DOHH2 (cell line): ENCODE measurements around the gene RMND5A.

Experiments used
- H3F3A ChIP-seq: fragments of 200-600 bp; sonication (generic), shearing (Covaris generic); 2 replicates; pipeline ENCODE4 v1.6.0; 2016; ENCODE audit warnings: antibody characterized with exemption, mild to moderate bottlenecking; ENCODE audit not compliant: control insufficient read depth, insufficient read depth
- H3K27ac ChIP-seq: fragments of 200-600 bp; sonication (generic); 2 replicates; pipeline ENCODE4 v1.5.1; 2014; ENCODE audit warnings: low read depth, mild to moderate bottlenecking, low read length, moderate library complexity
- H3K27me3 ChIP-seq: fragments of 200-600 bp; sonication (generic); 2 replicates; pipeline ENCODE4 v1.6.1; 2014; ENCODE audit warnings: mild to moderate bottlenecking, low read length, mixed read lengths; ENCODE audit not compliant: control insufficient read depth
- H3K36me3 ChIP-seq: fragments of 200-600 bp; sonication (generic); 2 replicates; pipeline ENCODE4 v1.6.1; 2014; ENCODE audit warnings: mild to moderate bottlenecking, low read length, moderate library complexity, mixed read lengths; ENCODE audit not compliant: control insufficient read depth
- H3K4me1 ChIP-seq: fragments of 200-600 bp; sonication (generic); 2 replicates; pipeline ENCODE4 v1.6.1; 2014; ENCODE audit warnings: mild to moderate bottlenecking, low read length, mixed read lengths; ENCODE audit not compliant: control insufficient read depth
- H3K4me2 ChIP-seq: fragments of 200-600 bp; sonication (generic); 2 replicates; pipeline ENCODE4 v1.6.0; 2014; ENCODE audit warnings: mild to moderate bottlenecking, low read length, moderate library complexity
- H3K4me3 ChIP-seq: fragments of 200-600 bp; sonication (generic); 2 replicates; pipeline ENCODE4 v1.5.1; 2014; ENCODE audit warnings: mild to moderate bottlenecking, low read length, mixed read lengths
- H3K79me2 ChIP-seq: fragments of 200-600 bp; sonication (generic); 2 replicates; pipeline ENCODE4 v1.6.1; 2014; ENCODE audit warnings: mild to moderate bottlenecking, low read length, mixed read lengths; ENCODE audit not compliant: control insufficient read depth
- H3K9me2 ChIP-seq: fragments of 200-600 bp; sonication (generic); replicated peaks from 2 replicates; pipeline ENCODE4 v1.6.1; 2014; ENCODE audit warnings: mild to moderate bottlenecking, low read length, mixed read lengths; ENCODE audit not compliant: control insufficient read depth
- H3K9me3 ChIP-seq: fragments of 200-600 bp; sonication (generic); 2 replicates; pipeline ENCODE4 v1.6.1; 2014; ENCODE audit warnings: antibody characterized with exemption, low read length, mixed read lengths; ENCODE audit not compliant: control insufficient read depth, insufficient read depth
- H4K20me1 ChIP-seq: fragments of 200-600 bp; sonication (generic); 2 replicates; pipeline ENCODE4 v1.6.0; 2014; ENCODE audit warnings: low read depth, mild to moderate bottlenecking, antibody characterized with exemption, low read length, moderate library complexity; ENCODE audit not compliant: control insufficient read depth, insufficient read depth
- CTCF ChIP-seq: fragments of 200-600 bp; sonication (generic); IDR thresholded peaks from one replicate; pipeline ENCODE4 v1.5.1; 2014; ENCODE audit warnings: antibody characterized with exemption, mild to moderate bottlenecking, low read depth, low read length; ENCODE audit not compliant: poor library complexity, severe bottlenecking
- EZH2phosphoT487 ChIP-seq: fragments of 200-600 bp; sonication (generic); IDR thresholded peaks from 2 replicates; pipeline ENCODE4 v1.6.1; 2017; ENCODE audit warnings: borderline replicate concordance, mild to moderate bottlenecking, antibody characterized with exemption, low read length, moderate library complexity, mixed read lengths

Gene RMND5A

GRCh38 chr2:86790134-86790675 lies 70.1 kb downstream of the RMND5A start:
- H3K9me2 ChIP-seq: no peaks in the 10 kb centered on the region
- no peaks in the 10 kb centered on the region for H3K79me2 ChIP-seq
- H3K4me2 ChIP-seq: no peak overlapping the region
- H3K9me3 ChIP-seq: peaks cover 5% of the 10 kb centered on the region; the same call in 1 of the 2 replicates
- H3F3A ChIP-seq: no peaks in the 10 kb centered on the region
- no peak for TF ChIP-seq EZH2phosphoT487
- H3K27me3 ChIP-seq: peaks cover 5% of the 10 kb centered on the region; the same call in 1 of the 2 replicates
- H4K20me1 ChIP-seq: no peaks in the 10 kb centered on the region
- no peak overlapping the region for H3K4me3 ChIP-seq
- H3K36me3 ChIP-seq: no peaks in the 10 kb centered on the region
- H3K27ac ChIP-seq: no peak overlapping the region
- no peaks in the 10 kb centered on the region for H3K4me1 ChIP-seq

- H3K79me2 ChIP-seq: no peaks in the 10 kb centered on the region
- H3F3A ChIP-seq: no peaks in the 10 kb centered on the region
- H3K36me3 ChIP-seq: no peaks in the 10 kb centered on the region
- no peak within 1 kb of the TSS for H3K4me2 ChIP-seq
- no peaks in the 10 kb centered on the region for H4K20me1 ChIP-seq
- TF ChIP-seq EZH2phosphoT487: no peak
- no peak for TF ChIP-seq CTCF
- H3K27me3 ChIP-seq: peaks cover 5% of the 10 kb centered on the region; the same call in 1 of the 2 replicates
- H3K4me3 ChIP-seq: no peak within 1 kb of the TSS
- no peak within 1 kb of the TSS for H3K27ac ChIP-seq
- no peaks in the 10 kb centered on the region for H3K9me2 ChIP-seq
- H3K4me1 ChIP-seq: no peaks in the 10 kb centered on the region
- peaks cover 7% of the 10 kb centered on the region for H3K9me3 ChIP-seq
Measured at GRCh38 chr2:86790676-86791572, 70.8 kb downstream of the RMND5A start, which contains the start of gene CD8A. CD8A (minus strand) TSS chr2:86790913; CDS start chr2:86790825, 88 bp downstream.

- TF ChIP-seq CTCF: no peak
- no peak for TF ChIP-seq EZH2phosphoT487
- Histone ChIP-seq H3K4me1 (no peaks in the 10 kb centered on the region), H3K36me3 (no peaks in the 10 kb centered on the region), H3K4me2 (no peak overlapping the region), H4K20me1 (no peaks in the 10 kb centered on the region), H3K27me3 (peaks cover 5% of the 10 kb centered on the region; the same call in 1 of the 2 replicates), H3K79me2 (no peaks in the 10 kb centered on the region), H3F3A (no peaks in the 10 kb centered on the region), H3K27ac (no peak overlapping the region), H3K4me3 (no peak overlapping the region), H3K9me2 (no peaks in the 10 kb centered on the region), H3K9me3 (peaks cover 14% of the 10 kb centered on the region)
Measured at GRCh38 chr2:86791573-86791972, 71.5 kb downstream of the RMND5A start.

GRCh38 chr2:86793752-86794151 lies 73.7 kb downstream of the RMND5A start:
- Histone ChIP-seq H4K20me1 (no peaks in the 10 kb centered on the region), H3K4me3 (no peak overlapping the region), H3K4me2 (no peak overlapping the region), H3K9me3 (peaks cover 22% of the 10 kb centered on the region), H3K36me3 (no peaks in the 10 kb centered on the region), H3K27ac (no peak overlapping the region), H3K27me3 (peaks cover 5% of the 10 kb centered on the region; the same call in 1 of the 2 replicates), H3F3A (no peaks in the 10 kb centered on the region), H3K9me2 (no peaks in the 10 kb centered on the region), H3K79me2 (no peaks in the 10 kb centered on the region), H3K4me1 (no peaks in the 10 kb centered on the region)
- TF ChIP-seq EZH2phosphoT487 (no peak), CTCF (no peak)
